BJ (cell line): Measurements from ENCODE around the gene DHDDS. TPM values are rescaled to one million over a fixed set of nuclear protein-coding genes. Genes with fewer than 3 reads are reported as not detected.
A peak's percentile ranks its signal among the peaks of the same experiment; 100 is the strongest.
"Not testable (repeated sequence)": the region's sequence is repeated elsewhere in the genome, so short reads cannot be mapped to it uniquely, and the experiment has no call there.

Experiments
- CTCF ChIA-PET: fragments of 350-600 bp; formaldehyde crosslinking; extraction: SDS; loops from one replicate; lab custom pipeline; 2021; ENCODE audit warnings: antibody characterized with exemption, inconsistent platforms; lab: Yijun Ruan, JAX
- POLR2A ChIA-PET: fragments of 300-600 bp; sonication (Branson Sonifier 250); formaldehyde crosslinking; extraction: SDS; loops from one replicate; lab custom pipeline; 2021; ENCODE audit warnings: antibody characterized with exemption; lab: Charles Lee
- DNase-seq: peaks from one replicate; pipeline ENCODE4 v3.0.0-alpha.2; 2011; ENCODE audit warnings: low read depth
- H3K27me3 ChIP-seq: 2 replicates; pipeline ENCODE4 v1.6.0; 2011; ENCODE audit warnings: low read length; ENCODE audit not compliant: control insufficient read depth, insufficient read depth
- H3K36me3 ChIP-seq: 2 replicates; pipeline ENCODE4 v1.5.1; 2011; ENCODE audit warnings: low read length; ENCODE audit not compliant: control insufficient read depth, insufficient read depth
- H3K4me3 ChIP-seq: 2 replicates; pipeline ENCODE4 v1.5.1; 2011; ENCODE audit warnings: low read depth, mild to moderate bottlenecking, control low read depth, low read length
- polyA minus RNA-seq: library from RNA; depleted of rRNA, polyadenylated mRNA; stranded (reverse); fragments of >200 nt; gene quantifications from 2 replicates; pipeline ENCODE4 v1.2.3, GENCODE V29; 2011; rRNA and poly(A)+ RNA removed
- polyA plus RNA-seq: library from polyadenylated mRNA; depleted of rRNA; stranded (reverse); fragments of >200 nt; gene quantifications from 2 replicates; pipeline ENCODE4 v1.2.3, GENCODE V29; 2011; rRNA removed
- TF ChIP-seq, protein P1 (sequence below): IDR thresholded peaks from 2 replicates; pipeline ENCODE4 v1.5.1; 2011; ENCODE audit warnings: low read depth, mild to moderate bottlenecking, control low read depth, inconsistent platforms, low read length, moderate library complexity; ENCODE audit not compliant: insufficient read depth

Gene DHDDS, protein sequence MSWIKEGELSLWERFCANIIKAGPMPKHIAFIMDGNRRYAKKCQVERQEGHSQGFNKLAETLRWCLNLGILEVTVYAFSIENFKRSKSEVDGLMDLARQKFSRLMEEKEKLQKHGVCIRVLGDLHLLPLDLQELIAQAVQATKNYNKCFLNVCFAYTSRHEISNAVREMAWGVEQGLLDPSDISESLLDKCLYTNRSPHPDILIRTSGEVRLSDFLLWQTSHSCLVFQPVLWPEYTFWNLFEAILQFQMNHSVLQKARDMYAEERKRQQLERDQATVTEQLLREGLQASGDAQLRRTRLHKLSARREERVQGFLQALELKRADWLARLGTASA
- polyA plus RNA-seq (37.2 and 46.2 TPM in 2 replicates), polyA minus RNA-seq (32.1 and 40.5 TPM in 2 replicates)

DNA sequence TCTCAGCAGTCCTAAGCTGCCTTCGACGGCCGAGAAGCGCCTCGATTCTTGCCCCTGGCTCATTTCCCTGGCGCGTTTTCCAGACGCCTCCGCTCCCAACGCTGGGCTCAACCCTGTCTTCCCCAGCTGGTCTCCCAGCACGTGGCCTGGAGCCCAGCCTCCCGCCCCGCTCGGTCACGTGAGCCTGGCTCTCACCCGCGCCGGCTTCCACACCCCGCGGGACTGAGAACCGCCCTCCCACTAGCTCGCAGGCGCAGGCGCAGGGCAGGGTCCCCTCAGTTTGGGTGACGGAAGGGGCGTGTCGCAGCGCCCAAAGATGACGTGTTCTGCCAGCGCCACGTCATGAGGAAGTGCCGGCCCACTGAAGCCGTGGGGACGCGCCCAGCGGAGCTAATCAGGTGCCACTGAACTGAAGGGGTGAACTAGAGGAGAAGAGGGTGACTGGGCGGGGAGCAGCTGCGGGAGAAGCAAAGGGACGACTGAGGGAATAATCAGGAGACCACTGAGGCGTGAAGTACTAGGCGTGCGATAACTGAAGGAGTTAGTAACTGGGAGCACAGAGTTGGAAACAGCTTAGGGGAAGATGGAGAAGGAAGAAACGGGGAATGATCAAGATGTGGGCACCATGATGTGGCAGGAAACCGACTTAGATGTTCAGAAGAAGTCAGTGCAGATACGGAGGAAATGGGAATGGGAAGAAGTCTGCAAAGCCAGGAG is at the start of gene DHDDS:
Gene DHDDS, plus strand, starts transcription at position 343 of the 717 bp plus-strand sequence. CDS start 625 bp downstream, outside the sequence.
- peak; percentile 88 for DNase-seq
- POLR2A ChIA-PET: interaction anchor here (0.7 kb wide), 1 partner anchor 54 kb away, joined by 3 read pairs; no protein-coding TSS in a partner anchor
- Histone ChIP-seq H3K4me3 (peak within 1 kb of the TSS; percentile 52), H3K27me3 (no peaks in the 10 kb centered on the region; the same call in 1 of the 2 replicates), H3K36me3 (peaks cover 4% of the 10 kb centered on the region; the same call in 1 of the 2 replicates)
- TF ChIP-seq, protein P1, sequence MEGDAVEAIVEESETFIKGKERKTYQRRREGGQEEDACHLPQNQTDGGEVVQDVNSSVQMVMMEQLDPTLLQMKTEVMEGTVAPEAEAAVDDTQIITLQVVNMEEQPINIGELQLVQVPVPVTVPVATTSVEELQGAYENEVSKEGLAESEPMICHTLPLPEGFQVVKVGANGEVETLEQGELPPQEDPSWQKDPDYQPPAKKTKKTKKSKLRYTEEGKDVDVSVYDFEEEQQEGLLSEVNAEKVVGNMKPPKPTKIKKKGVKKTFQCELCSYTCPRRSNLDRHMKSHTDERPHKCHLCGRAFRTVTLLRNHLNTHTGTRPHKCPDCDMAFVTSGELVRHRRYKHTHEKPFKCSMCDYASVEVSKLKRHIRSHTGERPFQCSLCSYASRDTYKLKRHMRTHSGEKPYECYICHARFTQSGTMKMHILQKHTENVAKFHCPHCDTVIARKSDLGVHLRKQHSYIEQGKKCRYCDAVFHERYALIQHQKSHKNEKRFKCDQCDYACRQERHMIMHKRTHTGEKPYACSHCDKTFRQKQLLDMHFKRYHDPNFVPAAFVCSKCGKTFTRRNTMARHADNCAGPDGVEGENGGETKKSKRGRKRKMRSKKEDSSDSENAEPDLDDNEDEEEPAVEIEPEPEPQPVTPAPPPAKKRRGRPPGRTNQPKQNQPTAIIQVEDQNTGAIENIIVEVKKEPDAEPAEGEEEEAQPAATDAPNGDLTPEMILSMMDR: no peak
- CTCF ChIA-PET: interaction anchor here (0.9 to 8.6 kb wide), 3 partner anchors 14 to 157 kb away, joined by 3 to 73 read pairs (median 3); no protein-coding TSS in a partner anchor

DNA sequence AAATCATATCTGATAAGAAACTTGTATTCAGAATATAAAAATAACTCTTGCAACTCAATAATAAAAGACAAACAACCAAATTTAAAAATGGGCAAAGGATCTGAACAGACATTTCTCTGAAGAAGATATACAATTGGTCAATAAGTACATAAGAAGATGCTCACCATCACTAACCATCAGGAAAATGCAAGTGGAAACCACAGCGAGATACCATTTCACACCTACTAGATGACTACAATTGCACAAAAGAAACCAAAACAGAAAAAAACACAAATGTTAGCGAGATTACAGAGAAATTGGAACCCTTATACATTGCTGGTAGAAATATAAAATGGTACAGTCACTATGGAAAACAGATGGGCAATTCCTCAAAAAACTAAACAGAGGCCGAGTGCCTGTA is 48.0 kb upstream of the DHDDS start:
- Histone ChIP-seq H3K27me3 (no peaks in the 10 kb centered on the region), H3K36me3 (no peaks in the 10 kb centered on the region), H3K4me3 (no peak overlapping the region)
- TF ChIP-seq, protein P1: no peak
- CTCF ChIA-PET: no interaction called here
- no peak for DNase-seq
- POLR2A ChIA-PET: no interaction called here

DNA sequence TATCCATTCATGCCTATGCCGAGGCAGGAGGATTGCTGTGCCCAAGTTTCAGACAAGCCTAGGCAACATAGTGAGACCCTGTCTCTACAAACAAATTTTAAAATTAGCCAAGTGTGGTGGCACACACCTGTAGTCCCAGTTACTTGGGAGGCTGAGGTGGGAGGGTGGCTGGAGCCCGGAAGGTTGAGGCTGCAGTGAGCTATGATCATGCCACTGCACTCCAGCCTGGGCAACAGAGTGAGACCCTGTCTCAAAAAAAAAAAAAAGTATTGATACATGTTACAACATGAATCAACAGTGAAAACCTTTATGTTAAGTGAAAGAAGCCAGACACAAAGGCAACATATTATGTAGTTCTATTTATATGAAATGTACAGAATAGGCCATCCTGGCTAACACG is 47.1 kb upstream of the DHDDS start:
- H3K36me3 ChIP-seq, POLR2A ChIA-PET, H3K27me3 ChIP-seq, H3K4me3 ChIP-seq, DNase-seq: not testable (repeated sequence)
- CTCF ChIA-PET: interaction anchor here (1.5 kb wide), 1 partner anchor 21 kb away, joined by 6 read pairs; no protein-coding TSS in a partner anchor

DNA sequence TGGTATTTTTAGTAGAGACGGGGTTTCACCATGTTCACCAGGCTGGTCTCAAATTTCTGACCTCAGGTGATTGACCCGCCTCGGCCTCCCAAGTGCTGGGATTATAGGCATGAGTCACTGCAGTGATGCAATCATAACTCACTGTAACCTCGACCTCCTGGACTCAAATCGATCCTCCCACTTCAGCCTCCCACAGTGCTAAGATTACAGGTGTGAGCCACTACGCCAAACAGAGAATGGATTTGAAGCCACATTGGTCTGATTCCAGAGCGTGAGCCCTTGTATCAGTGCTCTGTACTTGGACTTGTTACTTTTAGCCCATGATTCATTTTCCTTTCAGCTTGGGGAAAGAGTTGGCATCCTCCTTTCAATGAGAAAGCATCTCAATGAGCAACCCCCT is 44.7 kb upstream of the DHDDS start:
- no peaks in the 10 kb centered on the region for H3K27me3 ChIP-seq
- CTCF ChIA-PET: interaction anchor here (1.1 to 1.5 kb wide), 3 partner anchors 30 to 108 kb away, joined by 3 to 4 read pairs (median 3); partner anchors contain the start of gene SH3BGRL3
- POLR2A ChIA-PET: no interaction called here

DNA sequence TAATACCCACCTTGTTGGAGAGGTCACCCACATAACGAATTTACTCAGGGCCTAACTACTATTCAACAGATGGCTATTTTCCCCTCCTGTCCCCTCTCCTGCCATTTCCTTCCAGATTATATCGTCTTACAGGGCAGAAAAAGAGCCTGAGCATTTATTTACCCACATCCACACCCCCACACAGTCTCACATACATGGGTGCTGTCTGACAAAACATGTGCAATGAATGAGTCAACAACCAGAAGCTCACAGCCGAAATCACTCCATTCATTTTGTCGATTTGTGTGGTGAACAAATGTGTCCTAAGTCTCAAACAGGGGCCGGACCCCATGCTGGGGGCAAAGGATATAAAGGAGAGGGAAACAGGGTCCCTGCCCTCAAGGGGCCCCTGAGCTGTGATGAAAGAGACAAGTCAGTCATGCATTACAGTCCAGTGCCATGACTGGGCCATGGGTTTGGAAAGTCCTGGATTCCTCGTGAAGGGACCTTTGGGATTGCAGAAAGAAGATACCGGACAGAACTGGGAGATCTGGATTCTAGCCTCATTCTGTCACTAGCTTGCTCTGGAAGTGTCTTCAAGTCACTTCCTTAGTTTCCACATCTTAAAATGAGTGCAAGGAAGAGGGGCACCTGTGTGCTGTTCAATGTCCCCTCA is 43.2 kb upstream of the DHDDS start:
- no peak for DNase-seq
- ChIA-PET POLR2A (no interaction called here), CTCF (interaction anchor here (0.8 to 3.7 kb wide), 3 partner anchors 25 to 113 kb away, joined by 3 to 13 read pairs (median 3); no protein-coding TSS in a partner anchor)
- no peak overlapping the region for H3K4me3 ChIP-seq
- 0 out of 2 replicates have a peak, but pooled peaks cover 1% of the 10 kb centered on the region for H3K27me3 ChIP-seq
- no peaks in the 10 kb centered on the region for H3K36me3 ChIP-seq
- TF ChIP-seq, protein P1: no peak

More for the DNA sequence above, 44.7 kb upstream of the DHDDS start:
- Histone ChIP-seq H3K36me3 (no peaks in the 10 kb centered on the region), H3K4me3 (no peak overlapping the region)
- TF ChIP-seq, protein P1: no peak
- no peak for DNase-seq
